CD8-positive, alpha-beta memory T cell (primary cell): ENCODE data around the gene ATP8A1. TPM values are rescaled to one million over a fixed set of nuclear protein-coding genes. Genes with fewer than 3 reads are reported as not detected.
"Not testable (repeated sequence)": the region's sequence is repeated elsewhere in the genome, so short reads cannot be mapped to it uniquely, and the experiment has no call there.

Source experiments
- CTCF ChIA-PET: fragments of 350-600 bp; sonication (Branson Sonifier 250); formaldehyde crosslinking; loops from one replicate; lab custom pipeline; 2021; ENCODE audit warnings: antibody characterized with exemption; lab: Charles Lee
- POLR2A ChIA-PET: fragments of 350-600 bp; sonication (Branson Sonifier 250); formaldehyde crosslinking; loops from one replicate; lab custom pipeline; 2021; ENCODE audit warnings: antibody characterized with exemption; lab: Charles Lee
- DNase-seq, 5 donors: peaks; one replicate each; pipeline versions ENCODE4 v3.0.0 to v3.0.0-alpha.2; 2020 to 2022; ENCODE audit warnings: mixed read lengths in 1 of 5
- H3K27ac ChIP-seq: one replicate; pipeline ENCODE4 v1.7.0; 2013; ENCODE audit warnings: low read depth, mild to moderate bottlenecking, low read length, moderate library complexity
- H3K27me3 ChIP-seq: 2 replicates; pipeline ENCODE4 v1.7.0; 2013; ENCODE audit warnings: low read length, mild to moderate bottlenecking; ENCODE audit not compliant: insufficient read depth, poor library complexity, severe bottlenecking
- H3K36me3 ChIP-seq: 2 replicates; pipeline ENCODE4 v1.7.0; 2013; ENCODE audit warnings: mild to moderate bottlenecking, low read length, moderate library complexity; ENCODE audit not compliant: insufficient read depth
- H3K4me1 ChIP-seq: 2 replicates; pipeline ENCODE4 v1.7.0; 2013; ENCODE audit warnings: mild to moderate bottlenecking, low read length, moderate library complexity; ENCODE audit not compliant: insufficient read depth
- H3K4me3 ChIP-seq: 2 replicates; pipeline ENCODE4 v1.7.0; 2013; ENCODE audit warnings: mild to moderate bottlenecking, low read length
- H3K9me3 ChIP-seq: 2 replicates; pipeline ENCODE4 v1.7.0; 2013; ENCODE audit warnings: mild to moderate bottlenecking, low read length
- H3K27ac Mint-ChIP-seq, 8 donors: one replicate each; pipeline ENCODE4 v1.8.0; 2020 to 2021; ENCODE audit warnings: mixed read lengths in 8 of 8, mild to moderate bottlenecking in 6 of 8, inconsistent platforms in 3 of 8, moderate library complexity in 3 of 8
- H3K27me3 Mint-ChIP-seq, 2 donors: one replicate each; pipeline ENCODE4 v1.8.0; 2020 to 2021; ENCODE audit warnings: mixed read lengths in 2 of 2, mild to moderate bottlenecking in 1 of 2, moderate library complexity in 1 of 2
- H3K36me3 Mint-ChIP-seq, 3 donors: one replicate each; pipeline ENCODE4 v1.8.0; 2020 to 2021; ENCODE audit warnings: mixed read lengths in 3 of 3, inconsistent platforms in 1 of 3, mild to moderate bottlenecking in 1 of 3
- H3K4me1 Mint-ChIP-seq, 3 donors: one replicate each; pipeline ENCODE4 v1.8.0; 2020 to 2021; ENCODE audit warnings: mixed read lengths in 3 of 3, inconsistent platforms in 1 of 3, mild to moderate bottlenecking in 1 of 3
- H3K4me3 Mint-ChIP-seq, 7 donors: one replicate each; pipeline ENCODE4 v1.8.0; 2020 to 2021; ENCODE audit warnings: mixed read lengths in 7 of 7, mild to moderate bottlenecking in 6 of 7, moderate library complexity in 4 of 7, inconsistent platforms in 2 of 7
- H3K9me3 Mint-ChIP-seq, 5 donors: one replicate each; pipeline ENCODE4 v1.8.0; 2020 to 2022; ENCODE audit warnings: mixed read lengths in 5 of 5, mild to moderate bottlenecking in 3 of 5, moderate library complexity in 2 of 5, inconsistent platforms in 1 of 5
- polyA plus RNA-seq: library from polyadenylated mRNA; unstranded; fragments of 300-500 nt; fragmentation: Illumina TruSeq; gene quantifications from one replicate; pipeline ENCODE4 v1.2.3, GENCODE V29; 2021
- total RNA-seq, 2 experiments: library from RNA; stranded (reverse); gene quantifications; one replicate each; pipeline ENCODE4 v1.2.3, GENCODE V29; 2021

Gene ATP8A1
- total and polyA plus RNA-seq, 3 experiments from 2014 or later, result 13.8 to 24.4 (median 23.3) TPM

- H3K27me3 ChIP-seq, result no peaks in the 10 kb centered on the region
- no peak for DNase-seq
- POLR2A ChIA-PET, result interaction anchor here (0.9 to 3.0 kb wide), 11 partner anchors 9 to 82 kb away, joined by 3 to 29 read pairs (median 4); no protein-coding TSS in a partner anchor
- peaks cover 13 to 37% (median 15%) of the 10 kb centered on the region in 3 donors for H3K36me3 Mint-ChIP-seq
- H3K4me3 ChIP-seq, result peak overlapping the region; percentile 89
- H3K27ac Mint-ChIP-seq, result peak overlapping the region; percentile 87 to 99 (median 95)
- peaks cover 0 to 1% of the 10 kb centered on the region in 2 donors for H3K27me3 Mint-ChIP-seq
- peaks cover 0 to 5% (median 4%) of the 10 kb centered on the region in 5 donors for H3K9me3 Mint-ChIP-seq
- H3K4me3 Mint-ChIP-seq, result peak overlapping the region; percentile 93 to 99 (median 97)
- H3K4me1 Mint-ChIP-seq, result peaks cover 51 to 56% (median 54%) of the 10 kb centered on the region in 3 donors
- H3K36me3 ChIP-seq, result no peaks in the 10 kb centered on the region
- CTCF ChIA-PET, result interaction anchor here (0.7 to 3.6 kb wide), 17 partner anchors 9 to 161 kb away, joined by 3 to 29 read pairs (median 4); no protein-coding TSS in a partner anchor
- H3K9me3 ChIP-seq, result no peaks in the 10 kb centered on the region
- H3K4me1 ChIP-seq, result peaks cover 31% of the 10 kb centered on the region
- H3K27ac ChIP-seq, result peak overlapping the region; percentile 59
Observed at GRCh38 chr4:42656679-42656943, 294 bp downstream of the ATP8A1 start.

GRCh38 chr4:42655921-42656678 lies 805 bp downstream of the ATP8A1 start:
- ChIA-PET POLR2A (interaction anchor here (0.9 to 3.0 kb wide), 10 partner anchors 9 to 82 kb away, joined by 3 to 29 read pairs (median 5); no protein-coding TSS in a partner anchor), CTCF (interaction anchor here (0.6 to 3.6 kb wide), 17 partner anchors 10 to 122 kb away, joined by 3 to 29 read pairs (median 4); no protein-coding TSS in a partner anchor)
- peaks cover 2 to 5% (median 5%) of the 10 kb centered on the region in 5 donors for H3K9me3 Mint-ChIP-seq
- Histone ChIP-seq H3K27me3 (no peaks in the 10 kb centered on the region), H3K36me3 (no peaks in the 10 kb centered on the region), H3K27ac (peak overlapping the region; percentile 59), H3K4me1 (peaks cover 31% of the 10 kb centered on the region), H3K4me3 (peak overlapping the region; percentile 89), H3K9me3 (no peaks in the 10 kb centered on the region)
- peaks cover 53 to 61% (median 60%) of the 10 kb centered on the region in 3 donors for H3K4me1 Mint-ChIP-seq
- peak overlapping the region; percentile 93 to 99 (median 97) for H3K4me3 Mint-ChIP-seq
- peaks cover 16 to 43% (median 17%) of the 10 kb centered on the region in 3 donors for H3K36me3 Mint-ChIP-seq
- DNase-seq, result peak; percentile 20 to 62 (median 37)
- H3K27me3 Mint-ChIP-seq, result peaks cover 0 to 1% of the 10 kb centered on the region in 2 donors
- H3K27ac Mint-ChIP-seq, result peak overlapping the region; percentile 87 to 99 (median 95)

- peak overlapping the region; percentile 87 to 99 (median 95) for H3K27ac Mint-ChIP-seq
- H3K4me3 ChIP-seq, result peak overlapping the region; percentile 89
- H3K36me3 Mint-ChIP-seq, result peaks cover 18 to 47% (median 22%) of the 10 kb centered on the region in 3 donors
- peaks cover 0 to 1% of the 10 kb centered on the region in 2 donors for H3K27me3 Mint-ChIP-seq
- H3K9me3 ChIP-seq, result no peaks in the 10 kb centered on the region
- DNase-seq, result no peak
- H3K27me3 ChIP-seq, result no peaks in the 10 kb centered on the region
- CTCF ChIA-PET, result interaction anchor here (1.3 to 3.6 kb wide), 5 partner anchors 10 to 121 kb away, joined by 3 to 29 read pairs (median 11); no protein-coding TSS in a partner anchor
- H3K36me3 ChIP-seq, result no peaks in the 10 kb centered on the region
- peaks cover 58 to 67% (median 67%) of the 10 kb centered on the region in 3 donors for H3K4me1 Mint-ChIP-seq
- peaks cover 3 to 5% (median 5%) of the 10 kb centered on the region in 5 donors for H3K9me3 Mint-ChIP-seq
- peak overlapping the region; percentile 59 for H3K27ac ChIP-seq
- POLR2A ChIA-PET, result interaction anchor here (3.0 kb wide), 1 partner anchor 17 kb away, joined by 29 read pairs; no protein-coding TSS in a partner anchor
- H3K4me3 Mint-ChIP-seq, result peak overlapping the region; percentile 93 to 99 (median 97)
- peaks cover 32% of the 10 kb centered on the region for H3K4me1 ChIP-seq
Observed at GRCh38 chr4:42655269-42655637, 1.7 kb downstream of the ATP8A1 start.

- Mint-ChIP-seq H3K4me3 (peak overlapping the region; percentile 93 to 99 (median 97)), H3K4me1 (peaks cover 62 to 72% (median 72%) of the 10 kb centered on the region in 3 donors), H3K36me3 (peaks cover 18 to 49% (median 22%) of the 10 kb centered on the region in 3 donors), H3K27ac (peak overlapping the region; percentile 87 to 99 (median 93)), H3K27me3 (no peaks in the 10 kb centered on the region), H3K9me3 (peaks cover 3 to 5% (median 5%) of the 10 kb centered on the region in 5 donors)
- POLR2A ChIA-PET, result no interaction called here
- CTCF ChIA-PET, result interaction anchor here (2.9 to 3.6 kb wide), 2 partner anchors 15 to 86 kb away, joined by 11 to 22 read pairs; no protein-coding TSS in a partner anchor
- Histone ChIP-seq H3K36me3 (no peaks in the 10 kb centered on the region), H3K4me1 (peaks cover 36% of the 10 kb centered on the region), H3K4me3 (peak overlapping the region; percentile 89), H3K27ac (no peak overlapping the region), H3K9me3 (no peaks in the 10 kb centered on the region), H3K27me3 (no peaks in the 10 kb centered on the region)
- no peak for DNase-seq
Observed at GRCh38 chr4:42654631-42655268, 2.2 kb downstream of the ATP8A1 start.

- H3K36me3 ChIP-seq, result no peaks in the 10 kb centered on the region
- H3K27me3 ChIP-seq, result no peaks in the 10 kb centered on the region
- H3K4me1 ChIP-seq, result peaks cover 36% of the 10 kb centered on the region
- H3K4me3 Mint-ChIP-seq, result peak overlapping the region; percentile 93 to 99 (median 97)
- H3K9me3 ChIP-seq, result no peaks in the 10 kb centered on the region
- H3K4me1 Mint-ChIP-seq, result peaks cover 67 to 80% (median 77%) of the 10 kb centered on the region in 3 donors
- ChIA-PET POLR2A (no interaction called here), CTCF (interaction anchor here (3.6 kb wide), 1 partner anchor 85 kb away, joined by 11 read pairs; no protein-coding TSS in a partner anchor)
- peak overlapping the region; percentile 47 to 97 (median 88) for H3K27ac Mint-ChIP-seq
- H3K36me3 Mint-ChIP-seq, result peaks cover 18 to 49% (median 22%) of the 10 kb centered on the region in 3 donors
- no peak overlapping the region for H3K4me3 ChIP-seq
- no peaks in the 10 kb centered on the region for H3K27me3 Mint-ChIP-seq
- no peak overlapping the region for H3K27ac ChIP-seq
- no peak for DNase-seq
- H3K9me3 Mint-ChIP-seq, result peaks cover 3 to 5% (median 5%) of the 10 kb centered on the region in 5 donors
Observed at GRCh38 chr4:42653626-42654560, 3.0 kb downstream of the ATP8A1 start.

- CTCF ChIA-PET, POLR2A ChIA-PET, H3K9me3 ChIP-seq, H3K36me3 ChIP-seq, H3K27ac ChIP-seq, H3K27me3 ChIP-seq, H3K4me3 ChIP-seq, DNase-seq, H3K9me3 Mint-ChIP-seq, H3K27me3 Mint-ChIP-seq: not testable (repeated sequence)
- Mint-ChIP-seq H3K27ac (peak overlapping the region in 4 of 8 donors; percentile 24 to 87 (median 72)), H3K36me3 (peaks cover 18 to 49% (median 22%) of the 10 kb centered on the region in 3 donors), H3K4me1 (peaks cover 66 to 84% (median 76%) of the 10 kb centered on the region in 3 donors), H3K4me3 (peak overlapping the region in 2 of 7 donors; percentile 17 to 59)
- H3K4me1 ChIP-seq, result peaks cover 25% of the 10 kb centered on the region
Observed at GRCh38 chr4:42652529-42653231, 4.2 kb downstream of the ATP8A1 start.
